Activated CD4-positive, alpha-beta T cell treated with anti-CD3 and anti-CD28 coated beads for 36 hours (primary cell): Measurements from ENCODE around the gene LRRC8A. TPM values are rescaled to one million over a fixed set of nuclear protein-coding genes. Genes with fewer than 3 reads are reported as not detected.
"Not testable (repeated sequence)": the region's sequence is repeated elsewhere in the genome, so short reads cannot be mapped to it uniquely, and the experiment has no call there.

Source experiments
- ATAC-seq: fragments of 200-7000 bp; cut with Tn5 transposase; one replicate; pipeline ENCODE4 v1.10.0; 2021; ENCODE audit warnings: mild to moderate bottlenecking, moderate library complexity
- CTCF ChIA-PET: fragments of 350-600 bp; sonication (Branson Sonifier 250); formaldehyde crosslinking; loops from one replicate; lab custom pipeline; 2021; ENCODE audit warnings: antibody characterized with exemption; lab: Charles Lee
- POLR2A ChIA-PET: fragments of 350-600 bp; sonication (Branson Sonifier 250); formaldehyde crosslinking; loops from one replicate; lab custom pipeline; 2021; ENCODE audit warnings: antibody characterized with exemption, inconsistent platforms; lab: Charles Lee
- DNase-seq: peaks from one replicate; pipeline ENCODE4 v3.0.0-alpha.2; 2020
- H3K27ac Mint-ChIP-seq: one replicate; pipeline ENCODE4 v1.8.0; 2021; ENCODE audit warnings: mixed read lengths
- H3K27me3 Mint-ChIP-seq: one replicate; pipeline ENCODE4 v1.8.0; 2021; ENCODE audit warnings: mixed read lengths
- H3K36me3 Mint-ChIP-seq: one replicate; pipeline ENCODE4 v1.8.0; 2021; ENCODE audit warnings: low read depth, mixed read lengths
- H3K4me1 Mint-ChIP-seq: one replicate; pipeline ENCODE4 v1.8.0; 2021; ENCODE audit warnings: mixed read lengths
- H3K4me3 Mint-ChIP-seq: one replicate; pipeline ENCODE4 v1.8.0; 2021; ENCODE audit warnings: mild to moderate bottlenecking, moderate library complexity, mixed read lengths
- H3K9me3 Mint-ChIP-seq: one replicate; pipeline ENCODE4 v1.8.0; 2021; ENCODE audit warnings: low read depth, mixed read lengths
- intact Hi-C, 2 experiments: fragments of 100-400 bp; cut with DNase I in 1 of 2; cut with micrococcal nuclease in 1 of 2; formaldehyde crosslinking; loops; one replicate each; pipeline versions ENCODE4 v1.14.2 to v1.15.1; 2022 to 2024; cut with DNase I, micrococcal nuclease
- total RNA-seq, 2 experiments: library from RNA; stranded (reverse); gene quantifications; one replicate each; pipeline ENCODE4 v1.2.3, GENCODE V29; 2021

Gene LRRC8A
- total RNA-seq, 2 experiments from 2014 or later: 14.9 to 15.5 TPM

DNA sequence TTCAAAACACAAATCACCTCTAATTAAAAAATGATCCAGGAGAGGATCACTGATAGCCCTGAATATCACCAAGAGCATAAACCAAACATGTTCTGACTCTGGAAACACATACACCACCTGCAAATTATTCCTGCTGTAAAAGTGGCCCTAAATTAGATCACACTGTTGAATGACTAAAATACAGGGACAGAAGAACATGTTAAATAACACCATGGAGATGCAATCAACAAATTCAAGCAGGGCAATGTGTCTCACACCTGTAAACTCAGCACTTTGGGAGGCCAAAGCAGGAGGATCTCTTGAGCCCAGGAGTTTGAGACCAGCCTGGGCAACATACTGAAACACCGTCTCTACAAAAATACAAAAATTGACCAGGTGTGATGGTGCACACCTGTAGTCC, 34.1 kb upstream of the LRRC8A start:
- POLR2A ChIA-PET: no interaction called here

DNA sequence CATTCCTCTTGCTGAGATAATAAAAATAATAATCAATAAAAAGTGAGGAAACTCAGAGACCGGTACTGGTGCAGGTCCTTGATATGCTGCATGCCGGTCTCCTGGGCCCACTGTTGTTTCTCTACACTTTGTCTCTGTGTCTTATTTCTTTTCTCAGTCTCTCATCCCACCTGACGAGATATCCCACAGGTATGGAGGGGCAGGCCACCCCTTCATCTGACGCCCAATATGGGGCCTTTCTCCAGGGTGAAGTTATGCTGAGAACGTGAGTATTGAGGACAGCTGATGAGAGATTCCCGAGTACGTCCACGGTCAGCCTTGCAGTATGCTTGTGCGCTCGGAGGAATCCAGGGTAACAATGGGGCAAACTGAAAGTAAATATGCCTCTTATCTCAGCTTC, 30.9 kb upstream of the LRRC8A start:
- DNase-seq, ATAC-seq, H3K4me1 Mint-ChIP-seq, H3K27ac Mint-ChIP-seq, H3K4me3 Mint-ChIP-seq, H3K27me3 Mint-ChIP-seq, intact Hi-C loops, CTCF ChIA-PET: not testable (repeated sequence)
- POLR2A ChIA-PET: interaction anchor here (0.7 kb wide), 1 partner anchor 26 kb away, joined by 3 read pairs; no protein-coding TSS in a partner anchor
- Mint-ChIP-seq H3K9me3 (peaks cover 14% of the 10 kb centered on the region), H3K36me3 (peaks cover 29% of the 10 kb centered on the region)

More for the DNA sequence above, 34.1 kb upstream of the LRRC8A start:
- ATAC-seq: no peak
- Mint-ChIP-seq H3K27me3 (no peaks in the 10 kb centered on the region), H3K9me3 (peaks cover 14% of the 10 kb centered on the region), H3K4me1 (no peaks in the 10 kb centered on the region), H3K36me3 (peaks cover 29% of the 10 kb centered on the region), H3K4me3 (no peak overlapping the region), H3K27ac (no peak overlapping the region)
- CTCF ChIA-PET: no interaction called here
- DNase-seq: no peak
- intact Hi-C loops: no loop called here

DNA sequence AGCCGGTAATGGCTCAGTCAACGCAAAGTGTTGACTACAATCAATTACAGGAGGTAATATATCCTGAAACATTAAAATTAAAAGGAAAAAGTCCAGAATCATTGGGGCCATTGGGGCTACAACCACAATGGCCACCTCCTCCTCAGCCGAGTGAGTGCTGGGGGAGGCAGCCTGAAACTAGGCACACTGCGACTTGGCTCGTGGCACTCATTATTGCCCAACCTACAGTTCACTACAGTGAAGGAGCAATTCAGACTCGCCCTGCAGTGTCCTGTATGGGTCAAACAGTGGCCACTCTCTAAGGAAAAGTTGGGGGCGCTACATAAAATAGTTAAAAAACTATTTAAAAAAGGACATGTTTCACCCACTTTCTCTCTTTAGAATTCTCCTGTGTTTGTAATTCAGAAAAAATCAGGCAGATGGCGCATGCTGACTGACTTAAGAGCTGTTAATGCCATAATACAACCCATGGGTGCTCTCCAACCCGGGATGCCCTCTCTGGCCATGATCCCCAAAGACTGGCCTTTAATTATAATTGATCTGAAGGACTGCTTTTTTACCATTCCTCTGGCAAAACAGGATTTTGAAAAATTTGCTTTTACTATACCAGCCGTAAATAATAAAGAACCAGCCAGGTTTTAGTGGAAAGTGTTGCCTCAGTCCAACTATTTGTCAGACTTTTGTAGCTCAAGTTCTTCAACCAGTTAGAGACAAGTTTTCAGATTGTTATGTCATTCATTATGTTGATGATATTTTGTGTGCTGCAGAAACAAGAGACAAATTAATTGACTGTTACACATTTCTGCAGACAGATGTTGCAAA, 29.9 kb upstream of the LRRC8A start:
- intact Hi-C loops, ATAC-seq, H3K4me3 Mint-ChIP-seq, H3K4me1 Mint-ChIP-seq, H3K27ac Mint-ChIP-seq, H3K27me3 Mint-ChIP-seq: not testable (repeated sequence)
- Mint-ChIP-seq H3K9me3 (peaks cover 14% of the 10 kb centered on the region), H3K36me3 (peaks cover 29% of the 10 kb centered on the region)
- peak; percentile 20 for DNase-seq
- POLR2A ChIA-PET: interaction anchor here (0.7 kb wide), 1 partner anchor 25 kb away, joined by 3 read pairs; no protein-coding TSS in a partner anchor
- CTCF ChIA-PET: interaction anchor here (0.6 to 1.7 kb wide), 8 partner anchors 10 to 373 kb away, joined by 3 to 10 read pairs (median 4); partner anchors contain the start of gene SPOUT1

DNA sequence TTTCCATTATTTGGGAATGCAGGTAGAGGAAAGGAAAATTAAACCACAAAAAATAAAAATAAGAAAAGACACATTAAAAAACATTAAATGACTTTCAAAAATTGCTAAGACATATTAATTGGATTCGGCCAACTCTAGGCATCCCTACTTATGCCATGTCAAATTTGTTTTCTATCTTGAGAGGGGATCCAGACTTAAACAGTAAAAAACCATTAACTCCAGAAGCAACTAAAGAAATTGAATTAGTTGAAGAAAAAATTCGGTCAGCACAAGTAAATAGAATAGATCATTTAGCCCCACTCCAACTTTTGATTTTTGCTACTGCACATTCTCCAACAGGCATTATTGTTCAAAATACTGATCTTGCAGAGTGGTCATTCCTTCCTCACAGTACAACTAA, 29.3 kb upstream of the LRRC8A start:
- ATAC-seq, H3K4me3 Mint-ChIP-seq, H3K4me1 Mint-ChIP-seq, H3K27me3 Mint-ChIP-seq, DNase-seq, POLR2A ChIA-PET, H3K27ac Mint-ChIP-seq, intact Hi-C loops: not testable (repeated sequence)
- peaks cover 28% of the 10 kb centered on the region for H3K36me3 Mint-ChIP-seq
- CTCF ChIA-PET: interaction anchor here (0.7 to 1.7 kb wide), 7 partner anchors 10 to 106 kb away, joined by 3 to 10 read pairs (median 4); partner anchors contain the start of gene SPOUT1
- H3K9me3 Mint-ChIP-seq: peaks cover 14% of the 10 kb centered on the region

DNA sequence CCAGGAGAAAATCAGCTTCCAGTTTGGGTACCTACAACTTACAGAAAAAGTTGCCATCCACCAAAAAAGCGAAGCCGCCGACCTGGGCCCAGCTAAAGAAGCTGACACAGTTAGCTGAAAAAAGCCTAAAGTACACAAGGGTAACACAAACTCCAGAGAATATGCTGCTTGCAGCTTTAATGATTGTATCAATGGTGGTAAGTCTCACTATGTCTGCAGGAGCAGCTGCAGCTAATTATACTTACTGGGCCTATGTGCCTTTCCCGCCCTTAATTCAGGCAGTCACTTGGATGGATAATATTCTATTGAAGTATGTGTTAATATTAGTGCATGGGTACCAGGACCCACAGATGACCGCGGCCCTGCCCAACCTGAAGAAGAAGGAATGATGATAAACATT, 27.5 kb upstream of the LRRC8A start:
- POLR2A ChIA-PET, DNase-seq, ATAC-seq, H3K4me1 Mint-ChIP-seq, H3K4me3 Mint-ChIP-seq, H3K27me3 Mint-ChIP-seq, H3K27ac Mint-ChIP-seq, intact Hi-C loops: not testable (repeated sequence)
- CTCF ChIA-PET: interaction anchor here (1.1 to 1.6 kb wide), 2 partner anchors 11 to 77 kb away, joined by 4 to 5 read pairs; no protein-coding TSS in a partner anchor
- peaks cover 14% of the 10 kb centered on the region for H3K9me3 Mint-ChIP-seq
- peaks cover 22% of the 10 kb centered on the region for H3K36me3 Mint-ChIP-seq

DNA sequence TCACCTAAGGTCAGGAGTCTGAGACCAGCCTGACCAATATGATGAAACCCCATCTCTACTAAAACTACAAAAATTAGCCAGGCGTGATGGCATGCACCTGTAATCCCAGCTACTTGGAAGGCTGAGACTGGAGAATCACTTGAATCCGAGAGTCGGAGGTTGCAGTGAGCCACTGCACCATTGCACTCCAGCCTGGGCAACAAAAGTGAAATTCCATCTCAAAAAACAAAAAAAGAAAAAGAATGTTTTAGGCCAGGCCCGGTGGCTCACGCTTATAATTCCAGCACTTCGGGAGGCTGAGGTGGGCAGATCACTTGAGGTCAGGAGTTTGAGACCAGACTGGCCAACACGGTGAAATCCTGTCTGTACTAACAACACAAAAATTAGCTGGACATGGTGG, 23.5 kb upstream of the LRRC8A start:
- H3K9me3 Mint-ChIP-seq, H3K4me3 Mint-ChIP-seq, H3K27me3 Mint-ChIP-seq, H3K4me1 Mint-ChIP-seq, ATAC-seq, H3K36me3 Mint-ChIP-seq, intact Hi-C loops, DNase-seq, H3K27ac Mint-ChIP-seq, POLR2A ChIA-PET: not testable (repeated sequence)
- CTCF ChIA-PET: interaction anchor here (0.9 kb wide), 1 partner anchor 71 kb away, joined by 3 read pairs; no protein-coding TSS in a partner anchor

DNA sequence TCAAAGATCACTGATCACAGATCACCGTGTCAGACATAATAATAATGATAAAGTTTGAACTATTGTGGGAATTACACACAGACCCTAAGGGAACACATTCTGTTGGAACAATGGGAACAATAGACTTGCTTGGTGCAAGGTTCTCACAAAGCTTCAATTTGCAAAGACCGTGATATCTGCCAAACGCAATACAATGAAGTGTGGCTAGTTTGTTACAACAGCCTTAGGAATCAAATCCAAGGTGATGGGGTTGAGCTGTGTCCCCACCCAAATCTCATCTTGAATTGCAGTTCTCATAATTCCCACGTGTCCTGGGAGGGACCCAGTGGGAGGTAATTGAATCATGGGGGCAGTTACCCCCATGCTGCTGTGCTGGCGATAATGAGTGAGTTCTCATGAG, 21.0 kb upstream of the LRRC8A start:
- Mint-ChIP-seq H3K4me1 (peaks cover 5% of the 10 kb centered on the region), H3K27me3 (no peaks in the 10 kb centered on the region), H3K27ac (no peak overlapping the region), H3K36me3 (no peaks in the 10 kb centered on the region), H3K4me3 (no peak overlapping the region), H3K9me3 (no peaks in the 10 kb centered on the region)
- intact Hi-C loops: no loop called here
- ChIA-PET CTCF (interaction anchor here (0.7 to 5.6 kb wide), 5 partner anchors 18 to 207 kb away, joined by 3 to 86 read pairs (median 6); partner anchors contain the start of genes KYAT1, LRRC8A and PKN3), POLR2A (interaction anchor here (0.7 kb wide), 1 partner anchor 43 kb away, joined by 7 read pairs; the partner anchor contains the start of gene ENDOG)
- DNase-seq (no peak), ATAC-seq (no peak)

DNA sequence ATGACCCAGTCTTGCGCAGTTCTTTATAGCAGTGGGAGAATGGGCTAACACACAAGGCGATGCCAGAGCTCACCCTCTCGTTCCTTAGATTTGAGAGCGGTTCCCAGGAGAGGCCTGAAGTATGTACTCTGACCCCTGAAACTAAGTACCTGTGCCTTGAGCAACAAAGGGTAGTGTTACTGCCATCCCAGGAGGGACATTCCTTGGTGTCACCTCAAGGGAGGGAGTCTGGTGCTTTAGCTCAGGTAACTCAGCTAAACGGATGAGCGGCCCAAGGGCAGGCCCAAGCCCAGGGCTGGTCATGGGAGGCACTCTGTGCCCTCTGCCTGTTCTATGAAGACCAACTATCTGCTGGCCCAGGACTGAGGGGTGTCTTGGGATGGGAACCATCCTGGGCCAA, 20.4 kb upstream of the LRRC8A start:
- Mint-ChIP-seq H3K9me3 (no peaks in the 10 kb centered on the region), H3K4me1 (peaks cover 5% of the 10 kb centered on the region), H3K27me3 (no peaks in the 10 kb centered on the region), H3K4me3 (no peak overlapping the region), H3K36me3 (no peaks in the 10 kb centered on the region), H3K27ac (no peak overlapping the region)
- no peak for DNase-seq
- ChIA-PET POLR2A (no interaction called here), CTCF (interaction anchor here (0.7 to 5.6 kb wide), 8 partner anchors 10 to 207 kb away, joined by 3 to 86 read pairs (median 4); partner anchors contain the start of genes ENDOG, KYAT1, LRRC8A and PKN3)
- no peak for ATAC-seq
- intact Hi-C loops: no loop called here

DNA sequence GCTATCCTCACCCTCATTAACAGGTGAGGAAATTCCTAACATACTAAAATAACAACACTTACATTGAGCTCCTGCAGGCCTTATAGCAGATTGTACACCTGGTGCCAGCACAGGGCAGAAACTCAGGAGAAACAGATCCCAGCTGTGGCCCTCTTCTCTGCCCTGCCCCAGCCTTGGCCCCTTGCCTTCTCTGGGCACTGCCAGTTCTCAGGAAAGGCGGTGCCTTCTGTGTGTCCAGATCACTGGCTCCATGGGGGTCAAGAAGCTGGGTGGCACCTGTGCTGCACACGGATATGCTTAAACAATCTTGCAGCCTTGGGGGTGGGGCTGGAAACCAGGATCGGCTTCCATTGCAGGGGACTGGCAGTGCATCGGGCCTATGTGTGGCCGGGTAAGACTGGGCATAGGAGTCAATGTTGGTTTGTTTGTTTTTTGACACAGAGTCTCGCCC, 19.5 kb upstream of the LRRC8A start:
- no peak overlapping the region for H3K4me3 Mint-ChIP-seq
- H3K36me3 Mint-ChIP-seq: no peaks in the 10 kb centered on the region
- H3K27me3 Mint-ChIP-seq: no peaks in the 10 kb centered on the region
- no peaks in the 10 kb centered on the region for H3K9me3 Mint-ChIP-seq
- ChIA-PET CTCF (interaction anchor here (0.6 to 5.6 kb wide), 10 partner anchors 10 to 170 kb away, joined by 3 to 86 read pairs (median 4); partner anchors contain the start of genes ENDOG, KYAT1 and LRRC8A), POLR2A (no interaction called here)
- no peak for DNase-seq
- intact Hi-C loops: loop anchor here in 1 of 2 experiments (2.0 kb wide), 1 partner anchor 18 kb away; the partner anchor contains the start of gene KYAT1
- no peak overlapping the region for H3K27ac Mint-ChIP-seq
- ATAC-seq: no peak
- H3K4me1 Mint-ChIP-seq: peaks cover 5% of the 10 kb centered on the region

DNA sequence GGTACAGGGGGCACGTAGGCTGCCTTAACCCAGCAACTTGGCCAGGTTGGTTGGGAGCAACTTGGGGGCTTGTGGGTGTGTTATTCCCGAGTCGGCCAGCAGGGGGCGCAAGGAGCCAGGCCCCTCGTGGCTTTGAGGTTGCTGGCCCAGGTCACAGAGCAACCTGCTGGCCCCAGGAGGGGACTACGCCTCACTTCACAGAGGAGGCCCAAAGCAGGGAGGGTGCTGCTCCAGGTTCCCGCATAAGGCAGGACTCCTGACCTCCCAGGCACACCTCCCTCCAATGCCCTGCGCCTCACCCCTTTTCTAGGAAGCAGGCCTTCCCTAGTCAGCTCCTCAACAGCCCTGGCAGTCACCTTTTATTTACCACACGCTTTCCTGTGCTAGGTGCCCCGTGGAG, 18.3 kb upstream of the LRRC8A start:
- POLR2A ChIA-PET: no interaction called here
- H3K27ac Mint-ChIP-seq: no peak overlapping the region

More for the DNA sequence above, 18.3 kb upstream of the LRRC8A start:
- Mint-ChIP-seq H3K36me3 (no peaks in the 10 kb centered on the region), H3K4me1 (peaks cover 5% of the 10 kb centered on the region), H3K9me3 (no peaks in the 10 kb centered on the region), H3K4me3 (no peak overlapping the region), H3K27me3 (no peaks in the 10 kb centered on the region)
- intact Hi-C loops: loop anchor here (1.0 to 2.0 kb wide), 3 partner anchors 17 to 65 kb away; partner anchors contain the start of genes KYAT1 (in 1 of the 2) and LRRC8A (in 1 of the 2)
- DNase-seq: peak; percentile 93
- peak; percentile 98 for ATAC-seq
- CTCF ChIA-PET: interaction anchor here (0.6 to 5.6 kb wide), 9 partner anchors 12 to 749 kb away, joined by 3 to 86 read pairs (median 5); partner anchors contain the start of genes ENDOG, KYAT1 and LRRC8A
